ENCODE data around the gene SLC11A1. TPM values are rescaled to one million over a fixed set of nuclear protein-coding genes. Genes with fewer than 3 reads are reported as not detected.

SLC11A1 gene
- total and polyA plus RNA-seq, 2 experiments from 2014 or later, result 0.31 TPM; not detected in 1

DNA sequence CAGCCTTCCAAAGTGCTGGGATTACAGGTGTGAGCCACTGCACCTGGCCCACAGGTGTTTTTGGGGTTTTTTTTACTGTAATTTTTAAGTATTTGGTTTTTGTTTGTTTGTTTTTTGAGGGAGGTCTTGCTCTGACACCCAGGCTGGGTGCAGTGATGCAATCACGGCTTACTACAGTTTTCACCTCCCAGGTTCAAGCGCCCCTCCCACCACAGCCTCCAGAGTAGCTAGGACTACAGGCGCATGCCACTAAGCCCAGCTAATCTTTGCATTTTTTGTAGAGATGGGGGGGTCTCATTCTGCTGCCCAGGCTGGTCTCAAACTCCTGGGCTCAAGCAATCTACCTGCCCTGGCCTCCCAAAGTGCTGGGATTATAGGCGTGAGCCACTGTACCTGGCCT lies 7.3 kb upstream of the SLC11A1 start:
- Mint-ChIP-seq H3K9me3 (no peaks in the 10 kb centered on the region), H3K4me1 (no peaks in the 10 kb centered on the region), H3K27ac (no peak overlapping the region), H3K27me3 (ENCODE audit: insufficient read depth, low read depth, poor library complexity) (no peaks in the 10 kb centered on the region), H3K36me3 (ENCODE audit: low read depth) (no peaks in the 10 kb centered on the region), H3K4me3 (no peak overlapping the region)
- Histone ChIP-seq H3K4me2 (no peak overlapping the region), H4K20me1 (replicated peaks; ENCODE audit: insufficient read depth) (no peaks in the 10 kb centered on the region), H3K4me1 (ENCODE audit: insufficient read depth) (no peaks in the 10 kb centered on the region), H3F3A (replicated peaks; ENCODE audit: low read depth) (no peaks in the 10 kb centered on the region), H3K36me3 (ENCODE audit: insufficient read depth) (no peaks in the 10 kb centered on the region), H2AFZ (no peak overlapping the region), H3K79me2 (replicated peaks; ENCODE audit: insufficient read depth) (no peaks in the 10 kb centered on the region), H3K27me3 (ENCODE audit: insufficient read depth) (no peaks in the 10 kb centered on the region), H3K4me3 (no peak overlapping the region), H3K27ac (ENCODE audit: low read depth) (no peak overlapping the region), H3K9me2 (ENCODE audit: insufficient read depth) (no peaks in the 10 kb centered on the region)
- no peak for ATAC-seq
- DNase-seq (ENCODE audit: low spot score), result no peak
- TF ChIP-seq POLR2AphosphoS5 (IDR thresholded peaks at IDR 0.05; ENCODE audit: low read depth), result no peak
- TF ChIP-seq NANOG (IDR thresholded peaks at IDR 0.05; ENCODE audit: borderline replicate concordance), result no peak
- TF ChIP-seq, protein P1, sequence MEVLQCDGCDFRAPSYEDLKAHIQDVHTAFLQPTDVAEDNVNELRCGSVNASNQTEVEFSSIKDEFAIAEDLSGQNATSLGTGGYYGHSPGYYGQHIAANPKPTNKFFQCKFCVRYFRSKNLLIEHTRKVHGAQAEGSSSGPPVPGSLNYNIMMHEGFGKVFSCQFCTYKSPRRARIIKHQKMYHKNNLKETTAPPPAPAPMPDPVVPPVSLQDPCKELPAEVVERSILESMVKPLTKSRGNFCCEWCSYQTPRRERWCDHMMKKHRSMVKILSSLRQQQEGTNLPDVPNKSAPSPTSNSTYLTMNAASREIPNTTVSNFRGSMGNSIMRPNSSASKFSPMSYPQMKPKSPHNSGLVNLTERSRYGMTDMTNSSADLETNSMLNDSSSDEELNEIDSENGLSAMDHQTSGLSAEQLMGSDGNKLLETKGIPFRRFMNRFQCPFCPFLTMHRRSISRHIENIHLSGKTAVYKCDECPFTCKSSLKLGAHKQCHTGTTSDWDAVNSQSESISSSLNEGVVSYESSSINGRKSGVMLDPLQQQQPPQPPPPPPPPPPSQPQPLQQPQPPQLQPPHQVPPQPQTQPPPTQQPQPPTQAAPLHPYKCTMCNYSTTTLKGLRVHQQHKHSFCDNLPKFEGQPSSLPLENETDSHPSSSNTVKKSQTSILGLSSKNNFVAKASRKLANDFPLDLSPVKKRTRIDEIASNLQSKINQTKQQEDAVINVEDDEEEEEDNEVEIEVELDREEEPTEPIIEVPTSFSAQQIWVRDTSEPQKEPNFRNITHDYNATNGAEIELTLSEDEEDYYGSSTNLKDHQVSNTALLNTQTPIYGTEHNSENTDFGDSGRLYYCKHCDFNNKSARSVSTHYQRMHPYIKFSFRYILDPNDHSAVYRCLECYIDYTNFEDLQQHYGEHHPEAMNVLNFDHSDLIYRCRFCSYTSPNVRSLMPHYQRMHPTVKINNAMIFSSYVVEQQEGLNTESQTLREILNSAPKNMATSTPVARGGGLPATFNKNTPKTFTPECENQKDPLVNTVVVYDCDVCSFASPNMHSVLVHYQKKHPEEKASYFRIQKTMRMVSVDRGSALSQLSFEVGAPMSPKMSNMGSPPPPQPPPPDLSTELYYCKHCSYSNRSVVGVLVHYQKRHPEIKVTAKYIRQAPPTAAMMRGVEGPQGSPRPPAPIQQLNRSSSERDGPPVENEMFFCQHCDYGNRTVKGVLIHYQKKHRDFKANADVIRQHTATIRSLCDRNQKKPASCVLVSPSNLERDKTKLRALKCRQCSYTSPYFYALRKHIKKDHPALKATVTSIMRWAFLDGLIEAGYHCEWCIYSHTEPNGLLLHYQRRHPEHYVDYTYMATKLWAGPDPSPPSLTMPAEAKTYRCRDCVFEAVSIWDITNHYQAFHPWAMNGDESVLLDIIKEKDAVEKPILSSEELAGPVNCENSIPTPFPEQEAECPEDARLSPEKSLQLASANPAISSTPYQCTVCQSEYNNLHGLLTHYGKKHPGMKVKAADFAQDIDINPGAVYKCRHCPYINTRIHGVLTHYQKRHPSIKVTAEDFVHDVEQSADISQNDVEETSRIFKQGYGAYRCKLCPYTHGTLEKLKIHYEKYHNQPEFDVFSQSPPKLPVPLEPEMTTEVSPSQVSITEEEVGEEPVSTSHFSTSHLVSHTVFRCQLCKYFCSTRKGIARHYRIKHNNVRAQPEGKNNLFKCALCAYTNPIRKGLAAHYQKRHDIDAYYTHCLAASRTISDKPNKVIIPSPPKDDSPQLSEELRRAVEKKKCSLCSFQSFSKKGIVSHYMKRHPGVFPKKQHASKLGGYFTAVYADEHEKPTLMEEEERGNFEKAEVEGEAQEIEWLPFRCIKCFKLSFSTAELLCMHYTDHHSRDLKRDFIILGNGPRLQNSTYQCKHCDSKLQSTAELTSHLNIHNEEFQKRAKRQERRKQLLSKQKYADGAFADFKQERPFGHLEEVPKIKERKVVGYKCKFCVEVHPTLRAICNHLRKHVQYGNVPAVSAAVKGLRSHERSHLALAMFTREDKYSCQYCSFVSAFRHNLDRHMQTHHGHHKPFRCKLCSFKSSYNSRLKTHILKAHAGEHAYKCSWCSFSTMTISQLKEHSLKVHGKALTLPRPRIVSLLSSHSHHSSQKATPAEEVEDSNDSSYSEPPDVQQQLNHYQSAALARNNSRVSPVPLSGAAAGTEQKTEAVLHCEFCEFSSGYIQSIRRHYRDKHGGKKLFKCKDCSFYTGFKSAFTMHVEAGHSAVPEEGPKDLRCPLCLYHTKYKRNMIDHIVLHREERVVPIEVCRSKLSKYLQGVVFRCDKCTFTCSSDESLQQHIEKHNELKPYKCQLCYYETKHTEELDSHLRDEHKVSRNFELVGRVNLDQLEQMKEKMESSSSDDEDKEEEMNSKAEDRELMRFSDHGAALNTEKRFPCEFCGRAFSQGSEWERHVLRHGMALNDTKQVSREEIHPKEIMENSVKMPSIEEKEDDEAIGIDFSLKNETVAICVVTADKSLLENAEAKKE (CRISPR knock-in tag; IDR thresholded peaks at IDR 0.05), result no peak
- TF ChIP-seq REST (IDR thresholded peaks at IDR 0.05; ENCODE audit: unreplicated experiment), result no peak
- no peak for TF ChIP-seq JUNB (IDR thresholded peaks at IDR 0.05; ENCODE audit: unreplicated experiment)
- TF ChIP-seq ETS1 (IDR thresholded peaks at IDR 0.05), result no peak
- no peak for TF ChIP-seq CREB1 (CRISPR knock-in tag; IDR thresholded peaks at IDR 0.05; ENCODE audit: low read depth)
- TF ChIP-seq EZH2phosphoT487 (IDR thresholded peaks at IDR 0.05; ENCODE audit: unreplicated experiment), result no peak
- no peak for TF ChIP-seq ZNF114 (CRISPR knock-in tag; IDR thresholded peaks at IDR 0.05)
- TF ChIP-seq, protein P2, sequence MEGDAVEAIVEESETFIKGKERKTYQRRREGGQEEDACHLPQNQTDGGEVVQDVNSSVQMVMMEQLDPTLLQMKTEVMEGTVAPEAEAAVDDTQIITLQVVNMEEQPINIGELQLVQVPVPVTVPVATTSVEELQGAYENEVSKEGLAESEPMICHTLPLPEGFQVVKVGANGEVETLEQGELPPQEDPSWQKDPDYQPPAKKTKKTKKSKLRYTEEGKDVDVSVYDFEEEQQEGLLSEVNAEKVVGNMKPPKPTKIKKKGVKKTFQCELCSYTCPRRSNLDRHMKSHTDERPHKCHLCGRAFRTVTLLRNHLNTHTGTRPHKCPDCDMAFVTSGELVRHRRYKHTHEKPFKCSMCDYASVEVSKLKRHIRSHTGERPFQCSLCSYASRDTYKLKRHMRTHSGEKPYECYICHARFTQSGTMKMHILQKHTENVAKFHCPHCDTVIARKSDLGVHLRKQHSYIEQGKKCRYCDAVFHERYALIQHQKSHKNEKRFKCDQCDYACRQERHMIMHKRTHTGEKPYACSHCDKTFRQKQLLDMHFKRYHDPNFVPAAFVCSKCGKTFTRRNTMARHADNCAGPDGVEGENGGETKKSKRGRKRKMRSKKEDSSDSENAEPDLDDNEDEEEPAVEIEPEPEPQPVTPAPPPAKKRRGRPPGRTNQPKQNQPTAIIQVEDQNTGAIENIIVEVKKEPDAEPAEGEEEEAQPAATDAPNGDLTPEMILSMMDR (conservative IDR thresholded peaks at IDR 0.05; ENCODE audit: low read depth in 2 of 2), result no peak
- no peak for TF ChIP-seq ZNF331 (CRISPR knock-in tag; IDR thresholded peaks at IDR 0.05; ENCODE audit: low read depth)
- no peak for TF ChIP-seq STAT1 (IDR thresholded peaks at IDR 0.05; ENCODE audit: unreplicated experiment)
- TF ChIP-seq EZH2 (IDR thresholded peaks at IDR 0.05; ENCODE audit: low read depth, unreplicated experiment), result no peak

All from GM23338 (cell line).